Epithelial cell of proximal tubule (primary cell): Measurements from ENCODE around the gene SEC16A. TPM values are rescaled to one million over a fixed set of nuclear protein-coding genes. Genes with fewer than 3 reads are reported as not detected.

Source experiments
- DNase-seq: peaks from one replicate; pipeline ENCODE4 v3.0.0-alpha.2; 2011; ENCODE audit warnings: low read depth
- H3K4me3 ChIP-seq: 2 replicates; pipeline ENCODE4 v1.5.1; 2011; ENCODE audit warnings: low read depth, mild to moderate bottlenecking, low read length
- total RNA-seq: library from RNA; depleted of rRNA; stranded (reverse); fragments of >200 nt; gene quantifications from 2 replicates; pipeline ENCODE4 v1.2.3, GENCODE V29; 2015
- TF ChIP-seq, protein P1 (sequence below): conservative IDR thresholded peaks from 2 replicates; pipeline ENCODE4 v1.5.1; 2012; ENCODE audit warnings: low read depth, mild to moderate bottlenecking, low read length

Gene SEC16A
- total RNA-seq, 1 donor from 2014 or later: 41.7 TPM

GRCh38 chr9:136507221-136507991 is 24.6 kb upstream of the SEC16A start:
- TF ChIP-seq, protein P1, sequence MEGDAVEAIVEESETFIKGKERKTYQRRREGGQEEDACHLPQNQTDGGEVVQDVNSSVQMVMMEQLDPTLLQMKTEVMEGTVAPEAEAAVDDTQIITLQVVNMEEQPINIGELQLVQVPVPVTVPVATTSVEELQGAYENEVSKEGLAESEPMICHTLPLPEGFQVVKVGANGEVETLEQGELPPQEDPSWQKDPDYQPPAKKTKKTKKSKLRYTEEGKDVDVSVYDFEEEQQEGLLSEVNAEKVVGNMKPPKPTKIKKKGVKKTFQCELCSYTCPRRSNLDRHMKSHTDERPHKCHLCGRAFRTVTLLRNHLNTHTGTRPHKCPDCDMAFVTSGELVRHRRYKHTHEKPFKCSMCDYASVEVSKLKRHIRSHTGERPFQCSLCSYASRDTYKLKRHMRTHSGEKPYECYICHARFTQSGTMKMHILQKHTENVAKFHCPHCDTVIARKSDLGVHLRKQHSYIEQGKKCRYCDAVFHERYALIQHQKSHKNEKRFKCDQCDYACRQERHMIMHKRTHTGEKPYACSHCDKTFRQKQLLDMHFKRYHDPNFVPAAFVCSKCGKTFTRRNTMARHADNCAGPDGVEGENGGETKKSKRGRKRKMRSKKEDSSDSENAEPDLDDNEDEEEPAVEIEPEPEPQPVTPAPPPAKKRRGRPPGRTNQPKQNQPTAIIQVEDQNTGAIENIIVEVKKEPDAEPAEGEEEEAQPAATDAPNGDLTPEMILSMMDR: no peak
- no peak overlapping the region for H3K4me3 ChIP-seq
- no peak for DNase-seq

- no peak for DNase-seq
These were observed 23.6 kb upstream of the SEC16A start for GRCh38 chr9:136506425-136506824.

DNA sequence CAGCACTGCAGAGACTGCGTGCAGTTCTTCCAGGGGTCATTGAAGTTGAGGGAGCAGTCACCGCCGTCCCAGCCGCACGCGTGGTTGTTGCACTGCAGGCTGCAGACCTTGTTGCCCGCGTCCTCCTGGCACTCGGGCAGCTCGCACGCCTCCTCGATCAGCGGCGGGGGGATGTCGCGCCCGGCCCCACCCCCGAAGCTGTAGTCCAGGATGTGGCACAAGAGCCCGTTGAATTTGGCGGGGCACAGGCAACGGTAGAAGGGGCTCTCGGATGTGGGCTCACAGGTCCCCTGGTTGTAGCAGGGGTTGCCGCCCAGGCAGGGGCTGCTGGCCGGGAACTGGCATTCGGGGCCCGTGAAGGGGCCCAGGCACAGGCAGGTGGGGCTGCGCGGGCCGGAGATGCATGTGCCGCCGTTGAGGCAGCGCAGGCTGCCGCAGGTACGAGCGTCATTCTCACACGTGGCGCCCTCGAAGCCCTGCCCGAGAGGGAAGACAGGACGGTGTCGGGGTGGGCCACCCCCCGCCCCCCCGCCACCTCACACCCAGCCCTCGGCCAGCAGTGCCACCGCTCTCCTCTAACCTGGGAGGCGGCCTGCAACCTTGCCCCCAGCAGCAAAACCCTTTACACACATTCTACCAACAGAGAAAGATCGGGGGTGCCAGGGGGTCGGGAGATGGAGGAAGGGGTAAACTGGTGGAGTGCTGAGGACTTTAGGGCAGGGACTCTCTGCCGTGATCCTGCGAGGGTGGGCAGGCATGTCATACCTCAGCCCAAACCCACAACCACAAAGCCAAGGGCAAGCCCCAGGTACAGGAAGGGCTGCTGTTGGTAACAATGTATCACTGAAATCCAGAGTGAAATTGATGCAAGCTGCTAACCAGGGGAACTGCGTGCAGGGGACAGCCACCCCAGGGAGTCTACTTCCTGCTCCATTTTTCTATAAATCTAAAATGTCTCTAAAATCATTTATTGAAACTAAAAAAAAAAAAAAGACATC is 22.9 kb upstream of the SEC16A start:
- DNase-seq: no peak
- TF ChIP-seq, protein P1: no peak
- H3K4me3 ChIP-seq: no peak overlapping the region

More at GRCh38 chr9:136506425-136506824, 23.6 kb upstream of the SEC16A start:
- TF ChIP-seq, protein P1: no peak
- H3K4me3 ChIP-seq: no peak overlapping the region

GRCh38 chr9:136504512-136505348 is 21.9 kb upstream of the SEC16A start:
- TF ChIP-seq, protein P1: no peak
- no peak overlapping the region for H3K4me3 ChIP-seq
- DNase-seq: no peak

DNA sequence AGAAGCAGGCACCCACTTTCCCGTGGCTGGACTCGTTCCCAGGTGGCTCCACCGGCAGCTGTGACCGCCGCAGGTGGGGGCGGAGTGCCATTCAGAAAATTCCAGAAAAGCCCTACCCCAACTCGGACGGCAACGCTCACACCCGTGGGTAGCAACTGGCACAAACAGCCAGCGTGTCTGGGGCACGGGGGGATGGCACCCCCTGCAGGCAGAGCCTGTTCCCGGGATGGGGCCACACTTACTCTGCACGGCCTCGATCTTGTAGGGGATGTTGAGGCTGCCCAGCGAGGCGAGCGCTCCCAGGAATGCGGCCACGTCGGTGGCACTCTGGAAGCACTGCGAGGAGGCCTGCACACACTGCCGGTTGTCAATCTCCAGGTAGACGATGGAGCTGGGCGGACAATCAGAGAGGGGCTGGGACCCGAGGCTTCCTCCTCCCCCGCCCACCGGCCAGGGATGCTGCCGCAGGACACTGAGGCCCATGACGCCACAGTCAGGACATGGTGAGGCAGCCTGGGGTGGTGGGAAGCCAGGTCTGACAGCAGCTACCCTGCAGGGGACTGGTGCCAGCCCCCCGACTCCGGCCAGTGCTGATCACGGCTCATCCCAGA is 20.2 kb upstream of the SEC16A start:
- TF ChIP-seq, protein P1: peak; percentile 11

DNA sequence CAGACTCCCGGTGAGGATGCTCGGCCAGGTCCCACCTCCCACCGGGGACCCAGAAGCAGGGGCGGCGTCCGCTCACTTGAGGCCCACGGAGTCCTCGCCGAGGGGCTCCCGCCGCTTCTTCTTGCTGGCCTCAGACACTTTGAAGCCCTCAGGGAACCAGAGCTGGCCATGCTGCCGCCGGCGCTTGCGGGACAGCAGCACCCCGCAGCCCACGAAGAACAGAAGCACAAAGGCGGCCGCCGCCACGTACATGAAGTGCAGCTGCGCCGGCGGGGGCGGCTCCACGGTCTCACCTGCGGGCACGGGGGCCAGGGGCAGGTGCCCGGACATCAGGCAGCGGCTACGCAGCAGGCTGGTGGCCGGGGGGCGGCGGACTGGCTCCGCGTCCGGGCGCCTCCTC is 19.4 kb upstream of the SEC16A start:
- DNase-seq: no peak
- H3K4me3 ChIP-seq: no peak overlapping the region
- TF ChIP-seq, protein P1: no peak

More for the DNA sequence above, 20.2 kb upstream of the SEC16A start:
- no peak overlapping the region for H3K4me3 ChIP-seq
- no peak for DNase-seq
